GM12878 (cell line): ENCODE results near the gene FBXL19.

Experiments used
- ATF2 ChIP-seq: IDR thresholded peaks from 2 replicates; pipeline ENCODE4 v1.6.1; 2012; ENCODE audit warnings: low read length, inconsistent platforms
- CTCF ChIP-seq, 3 experiments: IDR thresholded peaks in 2 of 3; conservative IDR thresholded peaks in 1 of 3; 2 replicates each; pipeline ENCODE4 v1.5.1; 2011; ENCODE audit warnings: low read depth in 3 of 3, low read length in 3 of 3, mild to moderate bottlenecking in 3 of 3, control low read depth in 2 of 3, moderate library complexity in 2 of 3, inconsistent platforms in 1 of 3, mixed read lengths in 1 of 3; ENCODE audit not compliant: control insufficient read depth in 2 of 3, insufficient read depth in 1 of 3; ENCODE audit errors: extremely low read depth in 1 of 3
- EP300 ChIP-seq, 2 experiments: fragments of 150-350 bp in 1 of 2; IDR thresholded peaks; 2 replicates each; pipeline ENCODE4 v1.6.1; 2011 to 2012; ENCODE audit warnings: low read depth in 2 of 2, low read length in 2 of 2, borderline replicate concordance in 1 of 2, improper control_type of control experiment in 1 of 2, inconsistent platforms in 1 of 2; ENCODE audit not compliant: control insufficient read depth in 1 of 2
- EZH2 ChIP-seq: IDR thresholded peaks from 2 replicates; pipeline ENCODE4 v1.6.1; 2012; ENCODE audit warnings: low read depth, mild to moderate bottlenecking, control low read depth, inconsistent platforms, low read length, borderline replicate concordance; ENCODE audit not compliant: control insufficient read depth
- NFXL1 ChIP-seq: fragments of 450-650 bp; IDR thresholded peaks from 2 replicates; pipeline ENCODE4 v1.6.1; 2017; ENCODE audit warnings: antibody characterized with exemption, mild to moderate bottlenecking, borderline replicate concordance
- NR2F1 ChIP-seq: fragments of 450-650 bp; conservative IDR thresholded peaks from 2 replicates; pipeline ENCODE4 v1.6.1; 2017; ENCODE audit warnings: mild to moderate bottlenecking
- POLR2A ChIP-seq: IDR thresholded peaks from 2 replicates; pipeline ENCODE4 v1.6.1; 2011; ENCODE audit warnings: low read depth, mild to moderate bottlenecking, low read length
- POLR2AphosphoS5 ChIP-seq: IDR thresholded peaks from 2 replicates; pipeline ENCODE4 v1.6.1; 2011; ENCODE audit warnings: mild to moderate bottlenecking, low read length, inconsistent platforms
- RUNX3 ChIP-seq: IDR thresholded peaks from 2 replicates; pipeline ENCODE4 v1.6.1; 2012; ENCODE audit warnings: low read length, inconsistent platforms
- USF2 ChIP-seq: IDR thresholded peaks from 2 replicates; pipeline ENCODE4 v1.6.1; 2011; ENCODE audit warnings: low read depth, low read length, improper control_type of control experiment, borderline replicate concordance
- YBX1 ChIP-seq: fragments of 450-650 bp; IDR thresholded peaks from 2 replicates; pipeline ENCODE4 v1.6.1; 2016; ENCODE audit warnings: antibody characterized with exemption
- ZNF384 ChIP-seq: IDR thresholded peaks from 2 replicates; pipeline ENCODE4 v1.6.1; 2012; ENCODE audit warnings: low read depth, mild to moderate bottlenecking, low read length, improper control_type of control experiment, borderline replicate concordance

- TF ChIP-seq USF2 (no peak), YBX1 (no peak), POLR2A (no peak; the same call in 1 of the 2 replicates), RUNX3 (no peak), CTCF (IDR thresholded peaks at IDR 0.05 in 2 of 3, conservative IDR thresholded peaks at IDR 0.05 in 1 of 3; ENCODE audit: control insufficient read depth in 2 of 3, extremely low read depth in 1 of 3, insufficient read depth in 1 of 3, low read depth in 3 of 3, low read length in 3 of 3) (no peak), EP300 (IDR thresholded peaks at IDR 0.05; ENCODE audit: borderline replicate concordance in 1 of 2, control insufficient read depth in 1 of 2, low read depth in 2 of 2, low read length in 2 of 2) (no peak), ATF2 (no peak), ZNF384 (no peak), POLR2AphosphoS5 (no peak), NR2F1 (no peak), NFXL1 (peak; percentile 89; the same call in 1 of the 2 replicates), EZH2 (no peak)
Observed at GRCh38 chr16:30923554-30924075, at the start of gene FBXL19.
